GM18858 (cell line): Measurements from ENCODE around the gene PLXNA4.

ENCODE experiments used
- ATAC-seq: cut with Tn5 transposase; IDR thresholded peaks from one replicate; pipeline ENCODE4 v1.9.1; 2021; ENCODE audit not compliant: unreplicated experiment

The PLXNA4 gene

GRCh38 chr7:132333301-132333700 is 243.0 kb downstream of the PLXNA4 start:
- ATAC-seq = no peak

DNA sequence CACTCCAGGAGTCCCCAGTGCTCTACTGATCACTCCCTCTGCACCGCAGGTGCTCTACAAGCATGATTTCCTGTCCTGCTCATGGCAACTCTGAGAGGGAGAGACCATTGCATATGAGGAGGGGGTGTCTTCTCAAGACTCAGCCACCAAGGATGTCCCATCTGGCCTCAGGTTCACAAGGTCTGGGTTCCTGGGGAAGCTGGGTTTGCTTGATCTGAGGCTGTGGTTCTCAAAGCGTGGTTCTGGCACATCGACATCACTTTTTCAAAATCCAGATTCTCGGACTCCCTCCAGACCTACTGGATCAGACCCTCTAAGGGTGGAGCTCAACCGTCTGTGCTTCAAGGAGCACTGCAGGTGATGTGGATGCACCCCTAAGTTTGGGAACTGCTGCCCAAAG is 247.5 kb downstream of the PLXNA4 start:
- ATAC-seq = no peak

GRCh38 chr7:132328047-132328620 is 248.1 kb downstream of the PLXNA4 start:
- ATAC-seq = no peak

- ATAC-seq = no peak
These were observed 249.2 kb downstream of the PLXNA4 start for GRCh38 chr7:132326878-132327589.

DNA sequence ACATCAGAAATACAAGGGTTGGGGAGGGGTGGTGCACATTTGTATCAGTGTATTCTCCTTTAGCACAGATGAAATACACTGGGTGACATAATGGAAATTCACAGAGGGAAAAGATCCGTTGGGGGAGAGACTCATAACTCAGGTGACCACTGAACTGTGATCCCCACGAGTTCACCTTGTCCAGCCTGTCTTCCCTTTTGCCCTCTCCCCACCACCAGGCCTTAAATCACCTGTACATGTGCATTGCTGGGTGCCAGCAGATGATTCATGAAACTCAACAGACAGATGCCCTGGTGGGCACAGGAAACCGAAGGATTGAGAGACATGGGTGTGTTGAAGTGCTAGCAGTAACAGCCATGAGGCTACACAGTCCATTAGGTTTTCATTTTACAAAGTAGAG is 253.3 kb downstream of the PLXNA4 start:
- no peak for ATAC-seq

DNA sequence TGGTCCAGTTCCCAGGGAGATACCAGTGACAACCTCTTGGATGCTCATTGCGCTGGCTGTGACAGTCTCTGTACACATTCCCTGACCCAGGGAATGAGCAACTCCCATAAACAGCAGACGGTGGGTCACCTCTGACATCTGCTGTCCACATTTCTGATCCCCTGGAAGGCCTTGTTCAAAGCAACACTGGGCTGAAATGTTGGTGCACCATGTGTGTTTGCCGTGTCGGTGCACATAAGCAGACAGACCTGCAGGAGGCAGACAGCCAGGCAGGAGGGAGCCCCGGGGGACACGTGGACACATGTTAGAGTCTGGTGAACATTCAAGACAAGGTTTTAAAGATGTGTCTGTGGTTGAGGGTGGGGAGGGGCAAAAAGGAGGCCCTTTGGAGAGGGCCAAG is 254.9 kb downstream of the PLXNA4 start:
- no peak for ATAC-seq

DNA sequence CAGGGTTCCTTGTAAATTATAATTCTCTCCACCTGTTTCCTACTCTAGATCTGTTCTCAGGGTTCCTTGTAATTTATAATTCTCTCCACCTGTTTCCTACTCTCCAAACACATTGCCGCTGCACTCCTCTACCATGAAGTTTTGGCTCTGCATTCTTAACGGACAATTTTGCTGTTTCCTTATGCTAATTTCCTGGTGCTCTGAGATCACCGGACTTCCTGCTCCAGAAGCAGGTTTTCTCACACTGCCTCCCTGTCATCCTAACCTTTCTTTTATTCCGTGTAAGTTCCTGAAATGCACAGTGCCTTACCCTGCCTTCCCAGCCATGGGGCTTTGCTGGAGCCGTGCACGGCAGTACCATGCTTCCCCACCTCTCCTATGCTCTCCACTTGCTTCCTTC is 256.8 kb downstream of the PLXNA4 start:
- no peak for ATAC-seq

GRCh38 chr7:132318352-132319318 is 257.6 kb downstream of the PLXNA4 start:
- peak; percentile 81 for ATAC-seq

DNA sequence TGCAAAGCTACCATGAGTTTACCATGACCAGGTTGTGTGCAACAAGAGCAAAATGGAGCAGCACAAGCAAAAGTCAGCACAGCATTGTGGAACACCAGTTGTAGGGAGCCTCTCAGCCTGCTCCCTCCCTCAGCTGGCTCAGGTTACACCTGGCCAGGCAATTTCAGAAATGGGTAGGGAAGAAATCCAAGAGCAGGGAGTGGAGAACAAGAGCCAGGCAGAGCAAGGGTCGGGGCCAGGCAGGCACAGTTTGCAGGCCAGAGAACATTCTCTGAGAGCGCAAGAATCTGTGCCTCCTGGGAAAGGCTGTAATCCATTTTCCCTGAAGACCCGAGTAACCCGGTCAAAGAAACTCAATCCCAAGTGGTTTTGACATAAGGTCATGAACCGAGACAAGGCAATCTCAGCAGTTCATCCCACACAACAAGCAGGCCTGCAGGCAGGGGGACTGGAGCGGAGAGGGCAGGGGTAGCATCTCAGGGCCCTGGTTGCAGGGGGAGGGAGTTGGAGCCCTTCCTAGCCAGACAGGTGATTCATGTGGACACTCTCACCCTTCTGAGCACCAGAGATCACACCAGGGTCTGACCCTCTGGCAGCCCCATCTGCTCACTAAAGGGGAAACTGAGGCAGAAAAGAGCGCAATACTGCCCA is 258.4 kb downstream of the PLXNA4 start:
- ATAC-seq = no peak

GRCh38 chr7:132312531-132313055 is 263.7 kb downstream of the PLXNA4 start:
- ATAC-seq = no peak

DNA sequence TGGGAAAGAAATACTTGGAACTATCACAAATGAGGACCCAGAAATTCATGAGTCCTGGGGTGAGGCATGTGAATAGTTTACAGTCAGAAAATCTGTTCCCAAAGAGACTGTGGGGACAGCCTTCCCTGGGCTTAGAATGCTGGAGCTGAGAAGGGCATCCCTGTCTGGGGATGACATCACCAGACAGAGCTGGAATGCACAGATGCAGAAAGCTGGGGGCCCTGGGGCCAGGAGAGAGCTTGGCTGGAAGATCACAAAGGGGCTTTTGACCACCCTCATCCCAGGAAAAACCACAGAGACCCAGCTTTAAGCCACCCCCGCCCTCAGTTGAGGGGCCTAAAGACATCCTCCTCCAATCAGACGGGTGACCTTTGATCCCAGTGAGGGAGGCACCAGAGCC is 264.5 kb downstream of the PLXNA4 start:
- ATAC-seq = no peak

GRCh38 chr7:132309102-132309805 is 267.0 kb downstream of the PLXNA4 start:
- ATAC-seq = no peak

GRCh38 chr7:132307465-132307864 is 268.8 kb downstream of the PLXNA4 start:
- ATAC-seq = no peak

GRCh38 chr7:132300599-132301277 is 275.5 kb downstream of the PLXNA4 start:
- ATAC-seq = no peak

GRCh38 chr7:132298790-132299189 is 277.5 kb downstream of the PLXNA4 start:
- no peak for ATAC-seq

DNA sequence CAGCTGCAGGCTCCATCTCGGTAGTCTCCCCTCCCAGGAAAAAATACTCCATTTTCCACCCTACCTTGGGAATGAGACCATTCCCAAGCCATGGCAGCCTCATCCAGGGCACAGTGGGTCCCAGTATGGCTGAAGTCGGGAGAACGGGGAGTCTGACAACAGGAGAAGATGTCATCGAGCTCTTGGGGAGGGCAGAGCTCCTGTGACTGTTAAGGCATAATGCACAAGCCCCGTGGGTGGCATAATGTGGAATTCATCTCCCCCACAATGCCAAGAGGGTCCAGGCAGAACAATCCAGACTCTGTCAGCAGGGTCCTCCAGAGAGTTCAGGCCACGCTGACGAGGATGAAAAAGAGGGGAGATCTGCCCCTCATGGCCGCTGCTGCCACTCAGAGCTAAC is 279.4 kb downstream of the PLXNA4 start:
- ATAC-seq = no peak

- no peak for ATAC-seq
These were observed 281.1 kb downstream of the PLXNA4 start for GRCh38 chr7:132295175-132295574.

- ATAC-seq = no peak
These were observed 283.5 kb downstream of the PLXNA4 start for GRCh38 chr7:132292803-132293202.

GRCh38 chr7:132291481-132291880 is 284.8 kb downstream of the PLXNA4 start:
- ATAC-seq = no peak

DNA sequence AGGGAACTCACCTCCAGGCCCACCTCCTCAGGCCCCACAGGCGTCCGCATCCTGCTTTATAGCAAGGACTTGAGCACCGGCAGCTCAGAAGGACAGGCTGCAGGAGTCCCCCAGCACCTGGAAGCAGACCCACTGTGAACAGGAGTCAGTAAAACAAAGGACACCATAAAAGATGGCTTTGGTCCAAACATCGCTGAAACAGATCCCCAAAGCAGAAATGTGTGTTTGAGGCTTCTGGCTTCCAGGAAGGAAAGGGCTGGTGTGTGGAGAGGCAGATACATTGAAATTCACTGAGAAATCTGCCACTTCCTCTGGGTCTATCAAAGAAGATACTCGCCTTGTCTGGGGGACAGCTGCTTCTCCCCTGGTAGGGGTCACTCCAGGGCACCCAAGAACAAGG is 286.2 kb downstream of the PLXNA4 start:
- ATAC-seq = no peak
